ENCODE measurements around the gene PTBP2.
"Not testable (repeated sequence)": the region's sequence is repeated elsewhere in the genome, so short reads cannot be mapped to it uniquely, and the experiment has no call there.

Gene PTBP2

GRCh38 chr1:96762586-96762985 lies 41.0 kb downstream of the PTBP2 start:
- not testable (repeated sequence) for H3K4me1 ChIP-seq (ENCODE audit: control insufficient read depth, insufficient read depth, low read length, poor library complexity, severe bottlenecking); H3K36me3 ChIP-seq (ENCODE audit: control insufficient read depth, insufficient read depth, low read length); DNase-seq; H3K9me3 ChIP-seq (ENCODE audit: control insufficient read depth, low read length); H3K4me3 ChIP-seq (ENCODE audit: insufficient read depth, low read depth, low read length, poor library complexity, severe bottlenecking); H3K27me3 ChIP-seq (replicated peaks; ENCODE audit: control insufficient read depth, insufficient read depth, low read length, poor library complexity, severe bottlenecking); H3K27ac ChIP-seq (ENCODE audit: insufficient read depth, low read length, poor library complexity, severe bottlenecking)

- DNase-seq, result no peak
- no peak overlapping the region for H3K4me3 ChIP-seq (ENCODE audit: insufficient read depth, low read depth, low read length, poor library complexity, severe bottlenecking)
- no peaks in the 10 kb centered on the region for H3K4me1 ChIP-seq (ENCODE audit: control insufficient read depth, insufficient read depth, low read length, poor library complexity, severe bottlenecking)
- H3K27ac ChIP-seq (ENCODE audit: insufficient read depth, low read length, poor library complexity, severe bottlenecking), result no peak overlapping the region
- no peaks in the 10 kb centered on the region for H3K27me3 ChIP-seq (replicated peaks; ENCODE audit: control insufficient read depth, insufficient read depth, low read length, poor library complexity, severe bottlenecking)
- H3K9me3 ChIP-seq (ENCODE audit: control insufficient read depth, low read length), result no peaks in the 10 kb centered on the region
- H3K36me3 ChIP-seq (ENCODE audit: control insufficient read depth, insufficient read depth, low read length), result no peaks in the 10 kb centered on the region
Measured at GRCh38 chr1:96763514-96763913, 41.9 kb downstream of the PTBP2 start.

GRCh38 chr1:96764469-96764868 lies 42.9 kb downstream of the PTBP2 start:
- no peak overlapping the region for H3K4me3 ChIP-seq (ENCODE audit: insufficient read depth, low read depth, low read length, poor library complexity, severe bottlenecking)
- DNase-seq, result no peak
- H3K4me1 ChIP-seq (ENCODE audit: control insufficient read depth, insufficient read depth, low read length, poor library complexity, severe bottlenecking), result no peaks in the 10 kb centered on the region
- H3K27me3 ChIP-seq (replicated peaks; ENCODE audit: control insufficient read depth, insufficient read depth, low read length, poor library complexity, severe bottlenecking), result no peaks in the 10 kb centered on the region
- H3K36me3 ChIP-seq (ENCODE audit: control insufficient read depth, insufficient read depth, low read length), result no peaks in the 10 kb centered on the region
- no peak overlapping the region for H3K27ac ChIP-seq (ENCODE audit: insufficient read depth, low read length, poor library complexity, severe bottlenecking)
- H3K9me3 ChIP-seq (ENCODE audit: control insufficient read depth, low read length), result no peaks in the 10 kb centered on the region

- H3K4me1 ChIP-seq (ENCODE audit: control insufficient read depth, insufficient read depth, low read length, poor library complexity, severe bottlenecking), result no peaks in the 10 kb centered on the region
- no peak overlapping the region for H3K27ac ChIP-seq (ENCODE audit: insufficient read depth, low read length, poor library complexity, severe bottlenecking)
- H3K27me3 ChIP-seq (replicated peaks; ENCODE audit: control insufficient read depth, insufficient read depth, low read length, poor library complexity, severe bottlenecking), result no peaks in the 10 kb centered on the region
- H3K4me3 ChIP-seq (ENCODE audit: insufficient read depth, low read depth, low read length, poor library complexity, severe bottlenecking), result no peak overlapping the region
- no peaks in the 10 kb centered on the region for H3K9me3 ChIP-seq (ENCODE audit: control insufficient read depth, low read length)
- peaks cover 17% of the 10 kb centered on the region for H3K36me3 ChIP-seq (ENCODE audit: control insufficient read depth, insufficient read depth, low read length)
- no peak for DNase-seq
Measured at GRCh38 chr1:96771847-96772246, 50.3 kb downstream of the PTBP2 start.

- H3K4me1 ChIP-seq (ENCODE audit: control insufficient read depth, insufficient read depth, low read length, poor library complexity, severe bottlenecking), result no peaks in the 10 kb centered on the region
- H3K36me3 ChIP-seq (ENCODE audit: control insufficient read depth, insufficient read depth, low read length), result peaks cover 17% of the 10 kb centered on the region
- H3K4me3 ChIP-seq (ENCODE audit: insufficient read depth, low read depth, low read length, poor library complexity, severe bottlenecking), result no peak overlapping the region
- no peaks in the 10 kb centered on the region for H3K9me3 ChIP-seq (ENCODE audit: control insufficient read depth, low read length)
- H3K27ac ChIP-seq (ENCODE audit: insufficient read depth, low read length, poor library complexity, severe bottlenecking), result no peak overlapping the region
- no peaks in the 10 kb centered on the region for H3K27me3 ChIP-seq (replicated peaks; ENCODE audit: control insufficient read depth, insufficient read depth, low read length, poor library complexity, severe bottlenecking)
- no peak for DNase-seq
Measured at GRCh38 chr1:96772349-96772748, 50.8 kb downstream of the PTBP2 start.

GRCh38 chr1:96772972-96773371 lies 51.4 kb downstream of the PTBP2 start:
- no peak overlapping the region for H3K27ac ChIP-seq (ENCODE audit: insufficient read depth, low read length, poor library complexity, severe bottlenecking)
- DNase-seq, result no peak
- H3K36me3 ChIP-seq (ENCODE audit: control insufficient read depth, insufficient read depth, low read length), result peaks cover 17% of the 10 kb centered on the region
- H3K4me3 ChIP-seq (ENCODE audit: insufficient read depth, low read depth, low read length, poor library complexity, severe bottlenecking), result no peak overlapping the region
- H3K27me3 ChIP-seq (replicated peaks; ENCODE audit: control insufficient read depth, insufficient read depth, low read length, poor library complexity, severe bottlenecking), result no peaks in the 10 kb centered on the region
- H3K4me1 ChIP-seq (ENCODE audit: control insufficient read depth, insufficient read depth, low read length, poor library complexity, severe bottlenecking), result no peaks in the 10 kb centered on the region
- H3K9me3 ChIP-seq (ENCODE audit: control insufficient read depth, low read length), result no peaks in the 10 kb centered on the region

- peaks cover 23% of the 10 kb centered on the region for H3K36me3 ChIP-seq (ENCODE audit: control insufficient read depth, insufficient read depth, low read length)
- no peaks in the 10 kb centered on the region for H3K27me3 ChIP-seq (replicated peaks; ENCODE audit: control insufficient read depth, insufficient read depth, low read length, poor library complexity, severe bottlenecking)
Measured at GRCh38 chr1:96782206-96782605, 60.6 kb downstream of the PTBP2 start.

GRCh38 chr1:96782856-96783255 lies 61.3 kb downstream of the PTBP2 start:
- Histone ChIP-seq H3K27ac (ENCODE audit: insufficient read depth, low read length, poor library complexity, severe bottlenecking) (no peak overlapping the region), H3K4me3 (ENCODE audit: insufficient read depth, low read depth, low read length, poor library complexity, severe bottlenecking) (no peak overlapping the region), H3K36me3 (ENCODE audit: control insufficient read depth, insufficient read depth, low read length) (peaks cover 23% of the 10 kb centered on the region), H3K27me3 (replicated peaks; ENCODE audit: control insufficient read depth, insufficient read depth, low read length, poor library complexity, severe bottlenecking) (no peaks in the 10 kb centered on the region), H3K9me3 (ENCODE audit: control insufficient read depth, low read length) (no peaks in the 10 kb centered on the region), H3K4me1 (ENCODE audit: control insufficient read depth, insufficient read depth, low read length, poor library complexity, severe bottlenecking) (no peaks in the 10 kb centered on the region)
- no peak for DNase-seq

More at GRCh38 chr1:96782206-96782605, 60.6 kb downstream of the PTBP2 start:
- Histone ChIP-seq H3K27ac (ENCODE audit: insufficient read depth, low read length, poor library complexity, severe bottlenecking) (no peak overlapping the region), H3K4me3 (ENCODE audit: insufficient read depth, low read depth, low read length, poor library complexity, severe bottlenecking) (no peak overlapping the region), H3K9me3 (ENCODE audit: control insufficient read depth, low read length) (no peaks in the 10 kb centered on the region), H3K4me1 (ENCODE audit: control insufficient read depth, insufficient read depth, low read length, poor library complexity, severe bottlenecking) (no peaks in the 10 kb centered on the region)
- no peak for DNase-seq

GRCh38 chr1:96790599-96790998 lies 69.0 kb downstream of the PTBP2 start:
- no peaks in the 10 kb centered on the region for H3K9me3 ChIP-seq (ENCODE audit: control insufficient read depth, low read length)
- peaks cover 10% of the 10 kb centered on the region for H3K36me3 ChIP-seq (ENCODE audit: control insufficient read depth, insufficient read depth, low read length)
- no peak overlapping the region for H3K4me3 ChIP-seq (ENCODE audit: insufficient read depth, low read depth, low read length, poor library complexity, severe bottlenecking)
- no peak for DNase-seq
- no peak overlapping the region for H3K27ac ChIP-seq (ENCODE audit: insufficient read depth, low read length, poor library complexity, severe bottlenecking)
- H3K27me3 ChIP-seq (replicated peaks; ENCODE audit: control insufficient read depth, insufficient read depth, low read length, poor library complexity, severe bottlenecking), result no peaks in the 10 kb centered on the region
- H3K4me1 ChIP-seq (ENCODE audit: control insufficient read depth, insufficient read depth, low read length, poor library complexity, severe bottlenecking), result no peaks in the 10 kb centered on the region

GRCh38 chr1:96792220-96792619 lies 70.6 kb downstream of the PTBP2 start:
- H3K27ac ChIP-seq (ENCODE audit: insufficient read depth, low read length, poor library complexity, severe bottlenecking), result no peak overlapping the region
- no peaks in the 10 kb centered on the region for H3K4me1 ChIP-seq (ENCODE audit: control insufficient read depth, insufficient read depth, low read length, poor library complexity, severe bottlenecking)
- H3K36me3 ChIP-seq (ENCODE audit: control insufficient read depth, insufficient read depth, low read length), result no peaks in the 10 kb centered on the region
- DNase-seq, result no peak
- no peaks in the 10 kb centered on the region for H3K9me3 ChIP-seq (ENCODE audit: control insufficient read depth, low read length)
- H3K27me3 ChIP-seq (replicated peaks; ENCODE audit: control insufficient read depth, insufficient read depth, low read length, poor library complexity, severe bottlenecking), result no peaks in the 10 kb centered on the region
- H3K4me3 ChIP-seq (ENCODE audit: insufficient read depth, low read depth, low read length, poor library complexity, severe bottlenecking), result no peak overlapping the region

- not testable (repeated sequence) for DNase-seq; H3K36me3 ChIP-seq (ENCODE audit: control insufficient read depth, insufficient read depth, low read length); H3K9me3 ChIP-seq (ENCODE audit: control insufficient read depth, low read length); H3K4me3 ChIP-seq (ENCODE audit: insufficient read depth, low read depth, low read length, poor library complexity, severe bottlenecking); H3K4me1 ChIP-seq (ENCODE audit: control insufficient read depth, insufficient read depth, low read length, poor library complexity, severe bottlenecking); H3K27me3 ChIP-seq (replicated peaks; ENCODE audit: control insufficient read depth, insufficient read depth, low read length, poor library complexity, severe bottlenecking); H3K27ac ChIP-seq (ENCODE audit: insufficient read depth, low read length, poor library complexity, severe bottlenecking)
Measured at GRCh38 chr1:96801696-96802095, 80.1 kb downstream of the PTBP2 start.

All from effector memory CD4-positive, alpha-beta T cell (primary cell).